Chondrocyte (in vitro differentiated cells): ENCODE results near the gene RPA3. TPM values are rescaled to one million over a fixed set of nuclear protein-coding genes. Genes with fewer than 3 reads are reported as not detected.
A peak's percentile ranks its signal among the peaks of the same experiment; 100 is the strongest.
"Not testable (repeated sequence)": the region's sequence is repeated elsewhere in the genome, so short reads cannot be mapped to it uniquely, and the experiment has no call there.

Experiments used
- DNase-seq: peaks from one replicate; pipeline ENCODE4 v3.0.0; 2021; ENCODE audit warnings: mixed read lengths, low spot score
- H3K27ac Mint-ChIP-seq: one replicate; pipeline ENCODE4 v1.8.0; 2021; ENCODE audit warnings: mild to moderate bottlenecking, moderate library complexity, mixed read lengths; ENCODE audit not compliant: unreplicated experiment
- H3K27me3 Mint-ChIP-seq: 2 replicates; pipeline ENCODE4 v1.8.0; 2021; ENCODE audit warnings: low read depth, mixed read lengths
- H3K36me3 Mint-ChIP-seq: 2 replicates; pipeline ENCODE4 v1.8.0; 2021; ENCODE audit warnings: low read depth, mixed read lengths
- H3K4me1 Mint-ChIP-seq: 2 replicates; pipeline ENCODE4 v1.8.0; 2021; ENCODE audit warnings: low read depth, mild to moderate bottlenecking, mixed read lengths
- H3K4me3 Mint-ChIP-seq: one replicate; pipeline ENCODE4 v1.8.0; 2021; ENCODE audit warnings: mild to moderate bottlenecking, moderate library complexity, mixed read lengths; ENCODE audit not compliant: unreplicated experiment
- H3K9me3 Mint-ChIP-seq: 2 replicates; pipeline ENCODE4 v1.8.0; 2021; ENCODE audit warnings: low read depth, mixed read lengths
- CTCF ChIP-seq: fragments of 200-600 bp; sonication (generic); IDR thresholded peaks from 2 replicates; pipeline ENCODE4 v1.5.0; 2021; ENCODE audit warnings: antibody characterized with exemption, mild to moderate bottlenecking, moderate library complexity
- total RNA-seq: library from RNA; stranded (reverse); gene quantifications from 3 replicates; pipeline ENCODE4 v1.2.1, GENCODE V29; 2021

RPA3 gene
- total RNA-seq, 1 donor from 2014 or later: 8.3 TPM

DNA sequence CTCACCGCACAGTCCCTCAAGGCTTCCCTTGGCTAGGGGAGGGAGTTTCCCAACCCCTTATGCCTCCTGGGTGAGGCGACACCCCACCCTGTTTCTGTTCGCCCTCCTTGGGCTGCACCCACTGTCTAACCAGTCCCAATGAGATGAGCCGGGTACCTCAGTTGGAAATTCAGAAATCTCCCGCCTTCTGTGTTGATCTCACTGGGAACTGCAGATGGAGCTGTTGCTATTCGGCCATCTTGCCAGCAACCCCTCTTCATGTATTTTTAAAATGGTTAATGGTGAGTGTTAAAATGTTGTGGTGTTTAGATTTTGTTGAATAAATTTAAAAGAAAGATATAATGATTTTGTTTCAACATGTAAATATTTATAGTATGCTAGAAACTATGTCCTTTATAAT is 55.9 kb downstream of the RPA3 start:
- H3K9me3 Mint-ChIP-seq: peaks cover 20% of the 10 kb centered on the region
- no peaks in the 10 kb centered on the region for H3K27me3 Mint-ChIP-seq
- H3K36me3 Mint-ChIP-seq: peaks cover 10% of the 10 kb centered on the region
- no peak for DNase-seq
- no peak overlapping the region for H3K4me3 Mint-ChIP-seq
- no peaks in the 10 kb centered on the region for H3K4me1 Mint-ChIP-seq
- H3K27ac Mint-ChIP-seq: no peak overlapping the region
- peak; percentile 68 for TF ChIP-seq CTCF

DNA sequence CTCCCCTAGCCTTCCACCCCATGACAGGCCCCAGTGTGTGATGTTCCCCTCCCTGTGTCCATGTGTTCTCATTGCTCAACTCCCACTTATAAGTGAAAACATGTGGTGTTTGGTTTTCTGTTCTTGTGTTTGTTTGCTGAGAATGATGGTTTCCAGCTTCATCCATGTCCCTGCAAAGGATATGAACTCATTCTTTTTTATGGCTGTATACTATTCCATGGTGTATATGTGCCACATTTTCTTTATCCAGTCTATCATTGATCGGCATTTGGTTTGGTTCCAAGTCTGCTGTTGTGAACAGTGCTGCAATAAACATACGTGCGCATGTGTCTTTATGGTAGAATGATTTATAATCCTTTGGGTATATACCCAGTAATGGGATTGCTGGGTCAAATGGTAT is 61.9 kb downstream of the RPA3 start:
- Mint-ChIP-seq H3K9me3 (peaks cover 24% of the 10 kb centered on the region), H3K36me3 (peaks cover 14% of the 10 kb centered on the region)
- H3K4me1 Mint-ChIP-seq, H3K27me3 Mint-ChIP-seq, H3K4me3 Mint-ChIP-seq, DNase-seq, H3K27ac Mint-ChIP-seq: not testable (repeated sequence)

GRCh38 chr7:7654964-7655715 is 63.3 kb downstream of the RPA3 start:
- peaks cover 23% of the 10 kb centered on the region for H3K9me3 Mint-ChIP-seq
- H3K4me3 Mint-ChIP-seq: no peak overlapping the region
- no peak for TF ChIP-seq CTCF
- H3K4me1 Mint-ChIP-seq: no peaks in the 10 kb centered on the region
- H3K36me3 Mint-ChIP-seq: peaks cover 14% of the 10 kb centered on the region
- H3K27ac Mint-ChIP-seq: no peak overlapping the region
- H3K27me3 Mint-ChIP-seq: no peaks in the 10 kb centered on the region
- DNase-seq: no peak

DNA sequence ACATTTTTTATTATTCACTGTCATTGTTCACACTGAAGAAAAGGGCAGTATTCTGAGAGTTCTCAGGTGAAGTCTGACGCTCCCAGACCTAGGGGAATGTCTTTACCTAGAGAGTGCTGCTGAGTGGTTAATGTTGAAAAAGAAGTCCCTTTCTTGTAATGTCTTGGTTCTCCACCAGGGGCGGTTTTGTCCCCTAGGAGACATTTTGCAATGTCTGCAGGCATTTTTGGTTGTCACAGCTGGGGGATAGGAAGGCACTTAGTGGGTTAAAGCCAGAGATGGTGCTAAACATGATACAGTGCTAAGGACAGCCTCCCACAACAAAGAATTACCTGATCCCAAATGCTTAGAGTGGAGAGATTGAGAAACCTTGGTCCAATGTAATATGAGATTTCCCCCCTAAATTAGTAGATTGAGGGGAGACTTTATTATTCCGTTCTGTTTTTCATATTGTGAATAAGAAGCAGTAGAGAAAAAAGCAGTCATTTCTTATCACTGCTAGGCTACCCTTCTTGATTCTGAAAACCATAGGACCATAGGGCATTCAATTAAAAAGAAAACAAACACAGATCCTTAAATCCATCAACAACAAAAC is 64.7 kb downstream of the RPA3 start:
- Mint-ChIP-seq H3K27ac (no peak overlapping the region), H3K27me3 (no peaks in the 10 kb centered on the region), H3K9me3 (peaks cover 9% of the 10 kb centered on the region), H3K4me1 (no peaks in the 10 kb centered on the region), H3K36me3 (peaks cover 8% of the 10 kb centered on the region), H3K4me3 (no peak overlapping the region)
- no peak for DNase-seq
- peak; percentile 69 for TF ChIP-seq CTCF

- TF ChIP-seq CTCF: no peak
- no peak overlapping the region for H3K4me3 Mint-ChIP-seq
- peaks cover 6% of the 10 kb centered on the region for H3K36me3 Mint-ChIP-seq
- H3K27ac Mint-ChIP-seq: no peak overlapping the region
- H3K27me3 Mint-ChIP-seq: no peaks in the 10 kb centered on the region
- H3K9me3 Mint-ChIP-seq: peaks cover 8% of the 10 kb centered on the region
- DNase-seq: no peak
- no peaks in the 10 kb centered on the region for H3K4me1 Mint-ChIP-seq
Measured at GRCh38 chr7:7652798-7653540, 65.4 kb downstream of the RPA3 start.
